ENCODE data around the gene PCBP2. TPM values are rescaled to one million over a fixed set of nuclear protein-coding genes. Genes with fewer than 3 reads are reported as not detected.
"Not testable (repeated sequence)": the region's sequence is repeated elsewhere in the genome, so short reads cannot be mapped to it uniquely, and the experiment has no call there.

The PCBP2 gene
- total and polyA plus RNA-seq, 2 experiments from 2014 or later, result 114 to 326 TPM

- Histone ChIP-seq H3K36me3 (no peaks in the 10 kb centered on the region), H3K27ac (peak within 1 kb of the TSS; percentile 93), H3K4me1 (ENCODE audit: low read depth) (peaks cover 5% of the 10 kb centered on the region), H3K9me3 (ENCODE audit: low read depth) (no peaks in the 10 kb centered on the region), H3K4me3 (peak within 1 kb of the TSS; percentile 80), H3K27me3 (no peaks in the 10 kb centered on the region)
- TF ChIP-seq CTCF (IDR thresholded peaks at IDR 0.05; ENCODE audit: low read depth, low read length), result no peak
- DNase-seq (ENCODE audit: low read depth in 1 of 2, low spot score in 1 of 2), result peak; percentile 100
Observed at GRCh38 chr12:53441040-53441833, 10.7 kb upstream of the PCBP2 start, which contains the start of gene PRR13. Gene PRR13, plus strand, starts transcription at chr12:53441734. Its CDS starts 981 bp downstream, at chr12:53442715.

GRCh38 chr12:53443955-53444354 lies 7.9 kb upstream of the PCBP2 start:
- no peak for DNase-seq (ENCODE audit: low read depth in 1 of 2, low spot score in 1 of 2)
- TF ChIP-seq CTCF (IDR thresholded peaks at IDR 0.05; ENCODE audit: low read depth, low read length), result no peak
- peaks cover 5% of the 10 kb centered on the region for H3K4me1 ChIP-seq (ENCODE audit: low read depth)
- H3K4me3 ChIP-seq, result no peak overlapping the region
- H3K36me3 ChIP-seq, result no peaks in the 10 kb centered on the region
- no peak overlapping the region for H3K27ac ChIP-seq
- H3K9me3 ChIP-seq (ENCODE audit: low read depth), result no peaks in the 10 kb centered on the region
- no peaks in the 10 kb centered on the region for H3K27me3 ChIP-seq

- not testable (repeated sequence) for H3K4me3 ChIP-seq; DNase-seq (ENCODE audit: low read depth in 1 of 2, low spot score in 1 of 2); H3K4me1 ChIP-seq (ENCODE audit: low read depth); H3K36me3 ChIP-seq; H3K27ac ChIP-seq; H3K9me3 ChIP-seq (ENCODE audit: low read depth); H3K27me3 ChIP-seq
Observed at GRCh38 chr12:53444593-53445325, 7.1 kb upstream of the PCBP2 start.

GRCh38 chr12:53450936-53451335 lies 966 bp upstream of the PCBP2 start:
- no peak overlapping the region for H3K27ac ChIP-seq
- no peak for TF ChIP-seq CTCF (IDR thresholded peaks at IDR 0.05; ENCODE audit: low read depth, low read length)

GRCh38 chr12:53452159-53453077 lies 516 bp downstream of the PCBP2 start:
- DNase-seq (ENCODE audit: low read depth in 1 of 2, low spot score in 1 of 2), result peak; percentile 91 to 94
- no peaks in the 10 kb centered on the region for H3K27me3 ChIP-seq
- H3K4me3 ChIP-seq, result peak overlapping the region; percentile 87
- peaks cover 36% of the 10 kb centered on the region for H3K36me3 ChIP-seq
- H3K27ac ChIP-seq, result peak overlapping the region; percentile 99
- TF ChIP-seq CTCF (IDR thresholded peaks at IDR 0.05; ENCODE audit: low read depth, low read length), result peak; percentile 24
- no peaks in the 10 kb centered on the region for H3K9me3 ChIP-seq (ENCODE audit: low read depth)
- peaks cover 36% of the 10 kb centered on the region for H3K4me1 ChIP-seq (ENCODE audit: low read depth)

More at GRCh38 chr12:53450936-53451335, 966 bp upstream of the PCBP2 start:
- no peaks in the 10 kb centered on the region for H3K9me3 ChIP-seq (ENCODE audit: low read depth)
- H3K27me3 ChIP-seq, result no peaks in the 10 kb centered on the region
- peaks cover 28% of the 10 kb centered on the region for H3K4me1 ChIP-seq (ENCODE audit: low read depth)
- no peak for DNase-seq (ENCODE audit: low read depth in 1 of 2, low spot score in 1 of 2)
- peaks cover 21% of the 10 kb centered on the region for H3K36me3 ChIP-seq
- H3K4me3 ChIP-seq, result no peak overlapping the region

Measured in cardiac muscle cell (in vitro differentiated cells and primary cell).